Mesendoderm (in vitro differentiated cells): Measurements from ENCODE around the gene POP4. TPM values are rescaled to one million over a fixed set of nuclear protein-coding genes. Genes with fewer than 3 reads are reported as not detected.
"Not testable (repeated sequence)": the region's sequence is repeated elsewhere in the genome, so short reads cannot be mapped to it uniquely, and the experiment has no call there.

Experiments
- DNase-seq: peaks from one replicate; pipeline ENCODE4 v3.0.0; 2013
- H2AK5ac ChIP-seq: 2 replicates; pipeline ENCODE4 v1.6.1; 2013; ENCODE audit warnings: low read length, inconsistent platforms
- H2BK120ac ChIP-seq: 2 replicates; pipeline ENCODE4 v1.6.1; 2013; ENCODE audit warnings: low read depth, mild to moderate bottlenecking, low read length, moderate library complexity, mixed read lengths
- H2BK15ac ChIP-seq: replicated peaks from 2 replicates; pipeline ENCODE4 v1.6.1; 2013; ENCODE audit warnings: low read depth, mild to moderate bottlenecking, moderate library complexity
- H2BK5ac ChIP-seq: 2 replicates; pipeline ENCODE4 v1.6.1; 2013; ENCODE audit warnings: low read length, inconsistent platforms
- H3K18ac ChIP-seq: 2 replicates; pipeline ENCODE4 v1.6.1; 2013; ENCODE audit warnings: mild to moderate bottlenecking, low read length, mixed read lengths
- H3K23ac ChIP-seq: one replicate; pipeline ENCODE4 v1.6.1; 2013; ENCODE audit warnings: low read length
- H3K27ac ChIP-seq: 2 replicates; pipeline ENCODE4 v1.5.1; 2013; ENCODE audit warnings: low read depth, mild to moderate bottlenecking, inconsistent platforms, low read length, moderate library complexity
- H3K27me3 ChIP-seq: 2 replicates; pipeline ENCODE4 v1.6.1; 2013; ENCODE audit warnings: low read length, control low read depth, mild to moderate bottlenecking, inconsistent platforms; ENCODE audit not compliant: insufficient read depth, poor library complexity
- H3K36me3 ChIP-seq: 2 replicates; pipeline ENCODE4 v1.6.1; 2013; ENCODE audit warnings: low read length, inconsistent platforms; ENCODE audit not compliant: control insufficient read depth, insufficient read depth
- H3K4ac ChIP-seq: one replicate; pipeline ENCODE4 v1.6.1; 2013; ENCODE audit warnings: low read depth, mild to moderate bottlenecking, low read length, moderate library complexity
- H3K4me1 ChIP-seq: 2 replicates; pipeline ENCODE4 v1.6.1; 2013; ENCODE audit warnings: low read depth, low read length, inconsistent platforms; ENCODE audit not compliant: control insufficient read depth
- H3K4me2 ChIP-seq: 2 replicates; pipeline ENCODE4 v1.6.1; 2013; ENCODE audit warnings: low read length
- H3K4me3 ChIP-seq: 2 replicates; pipeline ENCODE4 v1.5.1; 2013; ENCODE audit warnings: mild to moderate bottlenecking, low read length
- H3K56ac ChIP-seq: one replicate; pipeline ENCODE4 v1.6.1; 2013; ENCODE audit warnings: low read length
- H3K79me1 ChIP-seq: 2 replicates; pipeline ENCODE4 v1.6.1; 2013; ENCODE audit warnings: low read length, inconsistent platforms
- H3K79me2 ChIP-seq: 2 replicates; pipeline ENCODE4 v1.6.1; 2013; ENCODE audit warnings: mild to moderate bottlenecking, low read length; ENCODE audit not compliant: control insufficient read depth, insufficient read depth
- H3K9ac ChIP-seq: 2 replicates; pipeline ENCODE4 v1.6.1; 2013; ENCODE audit warnings: low read length, inconsistent platforms
- H4K5ac ChIP-seq: one replicate; pipeline ENCODE4 v1.6.1; 2013; ENCODE audit warnings: low read length
- H4K8ac ChIP-seq: one replicate; pipeline ENCODE4 v1.6.1; 2013; ENCODE audit warnings: low read depth, mild to moderate bottlenecking, control low read depth, low read length, moderate library complexity
- WGBS: extraction: QIAGEN DNeasy Blood & Tissue Kit; methylation state at CpG from one replicate; pipeline ENCODE4 v1.1.7; 2013; ENCODE audit warnings: low lambda C conversion rate, missing lambda C conversion rate; ENCODE audit not compliant: insufficient coverage; ENCODE audit errors: extremely low coverage; 5-methylcytosine and 5-hydroxymethylcytosine counted together
- polyA plus RNA-seq, 2 experiments: library from polyadenylated mRNA; stranded (reverse); fragments of 200-250 nt; gene quantifications; one replicate each; pipeline ENCODE4 v1.2.3, GENCODE V29; 2013

POP4 gene
- 64.2 TPM for polyA plus RNA-seq (2013, experiment 1 of 2)
- 63.7 TPM for polyA plus RNA-seq (2013, experiment 2 of 2)

- H3K27me3 ChIP-seq: no peaks in the 10 kb centered on the region
- H3K4me1 ChIP-seq: peaks cover 1% of the 10 kb centered on the region
- no peak within 1 kb of the TSS for H2AK5ac ChIP-seq
- WGBS: no CpG with 5 or more reads among the region's 47 CpGs
- H3K36me3 ChIP-seq: no peaks in the 10 kb centered on the region
- DNase-seq: peak; percentile 98
- H4K5ac ChIP-seq: peak within 1 kb of the TSS; percentile 100
- peak within 1 kb of the TSS; percentile 100 for H3K56ac ChIP-seq
- peak within 1 kb of the TSS; percentile 98 for H4K8ac ChIP-seq
- H3K79me1 ChIP-seq: peaks cover 6% of the 10 kb centered on the region
- H3K18ac ChIP-seq: peak within 1 kb of the TSS; percentile 5
- peak within 1 kb of the TSS; percentile 97 for H3K23ac ChIP-seq
- H2BK120ac ChIP-seq: no peak within 1 kb of the TSS
- peak within 1 kb of the TSS; percentile 99 for H2BK5ac ChIP-seq
- peaks cover 3% of the 10 kb centered on the region for H3K79me2 ChIP-seq
- peak within 1 kb of the TSS; percentile 63 for H3K27ac ChIP-seq
- H3K9ac ChIP-seq: peak within 1 kb of the TSS; percentile 100
- H3K4me3 ChIP-seq: peak within 1 kb of the TSS; percentile 100
- no peak within 1 kb of the TSS for H2BK15ac ChIP-seq
- peak within 1 kb of the TSS; percentile 89 for H3K4ac ChIP-seq
- peak within 1 kb of the TSS; percentile 97 for H3K4me2 ChIP-seq
These were observed at the start of gene POP4 for GRCh38 chr19:29605653-29606419. Gene POP4 (plus strand): TSS chr19:29606283. CDS start chr19:29606319, 36 bp downstream.

- H4K8ac ChIP-seq, DNase-seq, H3K36me3 ChIP-seq, H3K79me2 ChIP-seq, H3K27me3 ChIP-seq, H3K23ac ChIP-seq, H3K9ac ChIP-seq, H3K79me1 ChIP-seq, H3K4me1 ChIP-seq, H3K18ac ChIP-seq, H2BK15ac ChIP-seq, H3K4ac ChIP-seq, H3K4me3 ChIP-seq, H4K5ac ChIP-seq, H2BK5ac ChIP-seq, H3K27ac ChIP-seq, H3K4me2 ChIP-seq, H2AK5ac ChIP-seq, H3K56ac ChIP-seq, H2BK120ac ChIP-seq: not testable (repeated sequence)
- no CpG with 5 or more reads among the region's 2 CpGs for WGBS
These were observed 47.0 kb upstream of the POP4 start for GRCh38 chr19:29559110-29559509.

GRCh38 chr19:29559743-29560142, 46.3 kb upstream of the POP4 start:
- no peak overlapping the region for H3K56ac ChIP-seq
- no peak overlapping the region for H4K5ac ChIP-seq
- no peak overlapping the region for H3K9ac ChIP-seq
- no peaks in the 10 kb centered on the region for H3K79me2 ChIP-seq
- H3K4ac ChIP-seq: no peak overlapping the region
- no peak overlapping the region for H2BK120ac ChIP-seq
- H3K4me3 ChIP-seq: no peak overlapping the region
- H3K79me1 ChIP-seq: no peaks in the 10 kb centered on the region
- no peak overlapping the region for H3K4me2 ChIP-seq
- no peak overlapping the region for H2BK5ac ChIP-seq
- no peak overlapping the region for H2AK5ac ChIP-seq
- DNase-seq: no peak
- no peaks in the 10 kb centered on the region for H3K36me3 ChIP-seq
- no peaks in the 10 kb centered on the region for H3K27me3 ChIP-seq
- no peak overlapping the region for H3K27ac ChIP-seq
- no CpG with 5 or more reads among the region's 4 CpGs for WGBS
- no peak overlapping the region for H2BK15ac ChIP-seq
- no peak overlapping the region for H3K18ac ChIP-seq
- H3K4me1 ChIP-seq: no peaks in the 10 kb centered on the region
- H4K8ac ChIP-seq: no peak overlapping the region
- H3K23ac ChIP-seq: no peak overlapping the region

- H4K8ac ChIP-seq: no peak overlapping the region
- DNase-seq: no peak
- no peak overlapping the region for H3K23ac ChIP-seq
- no peaks in the 10 kb centered on the region for H3K27me3 ChIP-seq
- H3K27ac ChIP-seq: no peak overlapping the region
- H3K79me2 ChIP-seq: no peaks in the 10 kb centered on the region
- no peak overlapping the region for H3K4me2 ChIP-seq
- no peak overlapping the region for H3K4ac ChIP-seq
- H3K9ac ChIP-seq: no peak overlapping the region
- no peak overlapping the region for H4K5ac ChIP-seq
- H3K79me1 ChIP-seq: no peaks in the 10 kb centered on the region
- no peak overlapping the region for H2BK120ac ChIP-seq
- H2BK15ac ChIP-seq: no peak overlapping the region
- no peak overlapping the region for H3K56ac ChIP-seq
- no peaks in the 10 kb centered on the region for H3K4me1 ChIP-seq
- no peak overlapping the region for H2AK5ac ChIP-seq
- no CpG with 5 or more reads among the region's 6 CpGs for WGBS
- no peaks in the 10 kb centered on the region for H3K36me3 ChIP-seq
- no peak overlapping the region for H3K4me3 ChIP-seq
- no peak overlapping the region for H3K18ac ChIP-seq
- H2BK5ac ChIP-seq: no peak overlapping the region
These were observed 45.6 kb upstream of the POP4 start for GRCh38 chr19:29560313-29561075.

DNA sequence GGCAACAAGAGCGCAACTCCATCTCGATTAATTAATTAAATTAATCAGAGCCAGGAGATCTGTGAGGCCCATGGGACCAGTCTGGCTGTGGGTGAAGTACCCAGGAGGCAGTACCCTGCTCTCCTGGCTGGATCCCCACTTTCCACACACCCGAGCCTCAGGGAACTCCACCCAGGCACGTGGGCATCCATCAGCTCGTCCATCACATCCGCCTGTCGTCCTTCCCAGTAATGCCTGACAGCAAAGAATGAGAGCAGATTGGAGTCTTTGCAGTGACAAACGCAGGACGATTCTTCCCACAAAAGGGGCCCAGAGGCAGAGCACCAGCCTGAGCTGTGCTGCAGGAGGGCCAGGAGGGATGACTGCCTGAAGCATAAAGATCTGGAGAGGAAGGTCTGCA, 44.5 kb upstream of the POP4 start:
- Histone ChIP-seq H2BK15ac (no peak overlapping the region), H3K4me3 (no peak overlapping the region), H3K9ac (no peak overlapping the region), H3K4me2 (no peak overlapping the region), H3K79me2 (no peaks in the 10 kb centered on the region), H3K27ac (no peak overlapping the region), H3K23ac (no peak overlapping the region), H4K8ac (no peak overlapping the region), H4K5ac (no peak overlapping the region), H3K4ac (no peak overlapping the region), H3K79me1 (no peaks in the 10 kb centered on the region), H3K27me3 (no peaks in the 10 kb centered on the region), H3K4me1 (no peaks in the 10 kb centered on the region), H2AK5ac (no peak overlapping the region), H2BK120ac (no peak overlapping the region), H3K36me3 (no peaks in the 10 kb centered on the region), H3K56ac (no peak overlapping the region), H3K18ac (no peak overlapping the region), H2BK5ac (no peak overlapping the region)
- DNase-seq: no peak
- no CpG with 5 or more reads among the region's 9 CpGs for WGBS
